DMS79 treated with DMSO at 0.1 percent for 48 hours (cell line): ENCODE data around the gene BLCAP.
"Not testable (repeated sequence)": the region's sequence is repeated elsewhere in the genome, so short reads cannot be mapped to it uniquely, and the experiment has no call there.

ENCODE experiments used
- DNase-seq: peaks from one replicate; lab custom pipeline; 2025; lab: John Stamatoyannopoulos, UW

The BLCAP gene, protein sequence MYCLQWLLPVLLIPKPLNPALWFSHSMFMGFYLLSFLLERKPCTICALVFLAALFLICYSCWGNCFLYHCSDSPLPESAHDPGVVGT

DNA sequence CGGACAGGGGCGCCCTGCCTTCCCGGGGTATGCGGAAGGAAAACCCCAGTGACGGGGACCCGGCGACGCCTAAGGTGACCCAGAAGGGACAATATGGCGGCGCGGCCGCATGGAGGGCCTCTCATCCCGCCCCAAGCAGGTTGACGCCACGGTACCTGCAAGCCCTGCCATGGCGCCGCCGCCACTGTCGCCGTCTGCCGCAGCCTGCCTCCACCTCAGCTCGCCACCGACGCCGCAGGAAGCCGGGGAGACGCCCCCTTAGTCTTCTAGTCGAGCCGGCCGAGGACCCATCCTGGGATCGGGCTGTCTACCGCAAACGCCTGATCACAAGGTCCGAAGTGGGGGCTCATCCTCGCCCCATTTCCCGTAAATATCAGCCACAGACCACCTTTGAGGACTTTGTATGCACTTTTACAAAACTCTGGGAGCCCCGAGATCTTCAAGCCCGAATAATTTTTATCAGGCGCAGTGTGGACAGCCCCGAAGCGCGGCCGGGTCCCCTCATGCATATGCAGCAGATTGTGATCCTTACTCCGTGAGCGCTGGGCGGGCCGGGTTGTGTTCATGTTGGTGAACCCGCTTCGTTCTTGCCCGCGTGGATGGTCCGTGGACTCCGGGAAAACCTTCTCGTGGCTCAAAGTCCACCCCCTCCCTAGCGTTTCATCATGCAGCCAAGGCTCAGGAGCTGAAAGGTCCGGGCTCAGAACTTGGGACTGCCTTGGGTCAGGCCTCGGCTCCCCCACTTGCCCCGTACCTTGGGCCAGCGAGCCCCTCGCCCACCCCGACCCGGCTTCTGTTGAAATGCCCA, at the start of gene BLCAP:
Gene BLCAP (minus strand): TSS at position 239 of the 808 bp plus-strand sequence. CDS start 8,702 bp downstream, outside the sequence.
- DNase-seq = peak; percentile 88

DNA sequence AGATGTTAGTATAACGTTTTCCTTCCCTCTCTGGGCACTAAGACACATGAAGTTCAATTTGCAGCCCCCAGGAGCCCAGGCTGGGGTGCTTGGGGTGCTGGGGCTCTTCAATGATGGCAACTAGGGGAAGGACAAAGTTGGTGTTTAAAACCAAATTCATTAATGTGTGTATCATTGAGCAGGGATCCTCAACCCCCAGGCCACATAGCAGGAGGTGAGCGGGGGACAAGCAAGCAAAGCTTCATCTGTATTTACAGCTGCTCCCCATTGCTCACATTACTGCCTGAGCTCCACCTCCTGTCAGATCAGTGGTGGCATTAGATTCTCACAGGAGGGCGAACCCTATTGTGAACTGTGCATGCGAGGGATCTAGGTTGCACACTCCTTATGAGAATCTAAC, 49.8 kb upstream of the BLCAP start:
- not testable (repeated sequence) for DNase-seq

DNA sequence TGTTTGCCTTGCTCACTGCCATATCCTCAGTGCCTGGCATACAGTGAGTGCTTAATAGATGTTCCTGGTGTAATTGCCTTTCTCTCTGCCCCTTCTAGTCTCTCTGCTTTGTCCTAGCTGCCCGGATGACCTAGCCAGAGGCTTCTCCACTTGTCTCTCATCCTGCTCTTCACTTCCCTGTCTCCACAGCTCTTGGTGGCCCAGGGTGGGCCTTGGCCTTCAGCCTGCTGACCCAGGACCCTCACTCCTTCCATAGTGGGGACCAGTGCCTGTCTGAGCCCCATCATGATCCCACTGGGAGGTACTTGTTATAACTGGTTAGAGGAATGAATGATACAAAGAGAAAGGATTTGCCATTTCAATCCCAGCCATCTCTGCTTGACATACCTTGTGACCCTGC, 49.2 kb upstream of the BLCAP start:
- no peak for DNase-seq

DNA sequence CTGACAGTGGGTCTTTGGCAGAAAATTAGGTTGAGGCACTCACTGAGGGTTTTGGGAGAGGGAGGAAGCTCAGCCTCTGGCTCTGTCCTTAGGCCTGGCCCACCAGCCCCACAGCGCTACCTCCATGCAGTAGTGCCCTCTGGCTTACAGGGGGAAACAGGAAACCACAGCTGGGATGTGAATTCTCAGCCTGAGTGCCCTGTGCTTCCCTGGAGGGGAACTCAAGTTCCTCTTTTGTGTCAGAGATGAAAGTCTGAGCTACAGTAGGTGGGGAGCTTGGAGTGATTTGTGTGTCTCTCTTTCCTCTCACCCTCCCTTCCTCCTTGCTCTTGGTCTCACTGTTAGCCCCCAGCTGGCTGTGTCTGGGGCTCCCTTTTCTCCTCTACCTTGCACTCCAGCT, 48.2 kb upstream of the BLCAP start:
- no peak for DNase-seq

DNA sequence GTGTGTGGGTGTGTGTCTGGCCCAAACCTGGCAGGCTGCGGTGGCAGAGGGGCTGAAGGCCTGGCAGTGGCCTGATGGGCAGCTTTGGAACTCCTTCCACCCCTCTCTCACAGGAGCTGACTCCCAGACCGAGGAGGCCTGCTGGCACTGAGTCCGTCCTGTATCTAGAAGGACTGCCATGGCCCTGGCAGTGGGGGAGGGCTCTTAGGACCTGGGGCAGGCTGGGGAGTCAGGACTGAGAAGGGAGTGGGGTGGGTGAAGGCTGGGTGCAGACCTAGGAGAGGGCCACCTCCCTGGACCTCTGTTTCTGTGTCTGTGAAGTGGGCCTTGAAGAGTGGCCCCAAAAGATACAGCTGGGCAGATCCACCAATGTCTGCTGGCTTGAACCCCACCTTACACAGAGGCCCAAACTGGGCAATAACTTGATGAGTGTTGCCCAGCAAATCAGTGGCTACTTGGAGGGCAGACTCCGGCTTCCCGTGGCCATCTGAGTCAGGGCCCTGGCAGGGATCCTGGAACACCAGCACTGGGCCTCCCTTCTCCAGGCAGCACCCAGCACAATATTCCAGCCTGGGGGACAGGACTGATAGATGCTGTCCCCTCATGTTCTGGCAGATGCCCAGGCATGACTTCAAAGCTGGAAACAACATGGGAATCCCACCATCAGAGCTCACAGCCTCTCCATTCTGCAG, 46.7 kb upstream of the BLCAP start:
- no peak for DNase-seq

DNA sequence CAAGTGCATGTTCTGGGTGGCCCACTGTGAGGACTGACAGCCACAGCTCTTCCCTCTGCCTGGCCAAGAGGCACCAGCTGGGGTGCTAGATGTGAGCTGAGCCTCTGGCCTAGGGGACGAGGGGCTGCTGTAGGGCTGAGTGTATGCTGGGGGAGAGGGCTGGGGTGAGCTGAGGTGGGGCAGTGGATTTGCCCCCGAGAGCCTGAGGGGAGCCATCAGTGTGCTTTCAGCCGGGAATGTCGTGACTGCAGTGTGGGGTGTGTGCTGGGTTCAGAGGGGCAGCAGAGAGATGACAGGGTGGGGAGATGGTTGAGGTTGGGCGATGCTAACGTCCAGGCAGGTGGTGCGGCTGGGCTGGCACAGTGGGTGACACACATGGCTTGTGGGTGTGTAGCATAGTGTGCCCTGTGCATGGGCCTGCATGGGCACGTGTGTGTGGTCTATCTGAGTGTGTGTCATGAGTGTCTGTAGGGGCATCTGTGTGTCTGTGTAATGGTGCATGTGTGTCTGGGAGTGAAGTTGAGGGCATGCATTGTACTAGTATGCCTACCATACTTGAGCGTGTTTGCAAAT, 46.0 kb upstream of the BLCAP start:
- no peak for DNase-seq

DNA sequence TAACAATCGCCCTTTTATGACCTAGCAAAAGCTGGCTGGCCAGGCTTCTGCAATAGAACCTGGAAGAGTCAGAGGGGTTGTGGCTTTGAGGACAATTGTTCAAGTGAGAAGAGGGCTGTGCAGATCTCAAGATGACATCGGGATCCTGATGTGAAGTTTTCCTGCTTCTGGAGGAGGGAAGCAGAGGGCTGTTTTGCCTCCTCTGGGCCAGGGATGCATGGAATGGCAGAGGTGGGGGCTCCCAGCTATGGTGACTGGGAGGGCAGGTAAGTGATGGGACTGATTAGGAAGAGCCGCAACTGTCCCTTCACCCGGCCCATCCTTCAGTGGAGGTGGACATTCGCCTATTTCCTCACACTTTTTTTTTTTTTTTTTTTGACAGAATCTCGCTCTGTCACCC, 43.4 kb upstream of the BLCAP start:
- no peak for DNase-seq

DNA sequence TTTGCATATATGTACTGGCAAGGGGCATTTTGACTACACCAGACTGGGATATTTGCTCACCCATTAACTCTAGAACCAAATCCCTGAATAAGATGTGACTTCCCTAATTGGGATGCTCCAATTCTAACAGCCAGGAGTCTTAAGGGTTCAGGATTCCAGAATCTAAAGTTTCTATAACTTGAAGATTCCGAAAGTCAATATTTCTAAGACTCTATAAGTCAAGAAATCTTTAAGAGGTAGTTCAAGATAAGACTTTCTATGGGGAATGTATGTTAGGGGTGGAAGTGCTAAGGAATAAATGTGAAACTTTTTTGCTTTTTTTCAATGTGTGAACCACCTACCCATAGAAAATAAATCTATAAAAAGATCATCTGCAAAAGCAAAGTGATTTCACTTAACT, 42.7 kb upstream of the BLCAP start:
- DNase-seq = no peak

DNA sequence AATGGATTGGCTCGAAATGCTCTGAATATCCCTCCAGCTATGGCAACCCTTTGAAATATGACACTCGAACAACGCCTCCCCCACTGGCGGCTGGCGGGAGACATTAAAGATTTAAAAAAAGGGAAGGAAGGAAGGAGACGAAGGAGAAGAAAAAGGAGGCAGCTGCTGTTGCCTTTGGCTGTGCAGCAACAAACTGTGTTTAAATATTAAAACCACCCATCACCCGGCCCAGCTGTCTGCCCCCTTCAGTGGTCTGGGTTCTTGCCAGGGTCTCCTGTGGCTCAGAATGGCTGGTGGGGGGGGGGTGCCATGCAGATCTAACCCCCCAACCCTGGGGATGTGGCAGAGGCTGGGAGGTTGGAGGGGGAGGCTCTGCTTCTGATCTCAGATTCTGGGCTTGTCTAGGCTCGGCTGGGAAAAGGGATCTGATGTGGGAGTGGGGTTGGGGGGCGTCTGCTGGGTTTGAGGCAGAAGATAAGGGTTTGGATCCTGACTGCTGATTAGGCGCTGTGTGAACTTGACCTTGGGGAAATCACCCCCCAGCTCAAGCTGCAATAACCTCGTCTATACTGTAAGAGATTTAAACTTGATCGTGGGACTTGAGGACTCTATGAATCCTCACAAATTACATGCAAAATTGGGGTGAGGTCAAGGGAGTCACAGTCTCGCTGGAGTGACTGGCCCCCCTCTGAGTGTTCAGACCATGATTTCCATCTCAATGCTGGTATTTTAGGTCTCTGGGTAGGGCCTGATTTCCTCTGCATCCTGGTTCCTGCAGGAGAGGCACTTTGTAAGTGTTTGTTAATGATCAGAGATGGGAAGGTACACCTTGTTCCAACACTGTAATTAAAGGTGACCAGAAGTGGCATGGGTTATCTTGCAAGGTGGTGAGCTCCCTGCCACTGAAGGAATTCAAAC, 40.3 kb upstream of the BLCAP start:
- peak; percentile 75 for DNase-seq

DNA sequence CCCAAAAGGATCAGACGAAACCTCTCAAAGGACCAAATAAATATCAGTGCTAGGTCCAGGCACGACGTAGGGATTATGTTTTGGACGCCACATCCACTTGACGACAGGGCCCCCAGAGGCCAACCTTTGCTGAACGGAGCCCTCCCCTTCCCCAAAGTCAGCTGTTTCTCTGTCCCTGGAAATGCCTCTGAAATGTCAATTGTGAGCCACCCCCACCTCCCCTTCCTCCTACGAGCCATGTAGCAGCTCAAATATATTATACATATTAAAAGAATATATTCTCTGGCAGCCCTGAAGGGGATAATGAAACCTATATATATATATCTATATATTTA, 39.6 kb upstream of the BLCAP start:
- DNase-seq = peak; percentile 75

DNA sequence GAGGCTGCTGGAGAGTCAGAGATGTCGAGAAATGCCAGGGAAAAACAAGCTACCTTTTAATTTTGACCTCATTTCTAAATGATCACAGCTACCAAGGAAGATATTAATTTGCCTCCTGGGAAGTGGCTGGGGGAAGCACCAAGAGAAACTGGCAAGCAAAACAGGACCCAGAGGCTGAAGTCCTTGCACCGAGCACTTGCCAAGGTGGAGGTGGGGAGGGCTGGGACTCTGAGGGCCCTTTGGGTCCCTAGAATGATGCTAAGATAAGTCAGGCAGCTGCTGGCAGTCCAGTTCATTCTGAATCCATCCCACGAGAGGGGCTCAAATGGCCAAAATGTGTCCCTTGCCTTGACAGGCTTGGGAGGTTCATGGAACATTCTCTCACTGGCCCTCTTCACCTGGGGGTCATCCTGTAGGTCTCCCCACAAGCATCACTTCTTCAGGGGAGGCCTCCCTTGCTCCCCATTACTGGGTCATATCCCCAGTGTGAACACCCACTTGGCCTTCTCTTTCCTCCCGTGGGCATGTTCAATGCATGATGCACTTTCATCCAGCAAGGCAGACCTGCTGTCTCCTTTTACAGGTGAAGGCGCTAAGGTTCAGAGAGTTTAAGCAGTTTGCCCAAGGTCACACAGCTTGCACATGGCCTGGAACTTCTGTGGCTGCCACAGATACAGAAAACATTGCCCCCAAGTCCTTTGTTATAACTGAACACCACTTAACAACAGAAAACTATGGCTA, 39.1 kb upstream of the BLCAP start:
- DNase-seq = no peak

DNA sequence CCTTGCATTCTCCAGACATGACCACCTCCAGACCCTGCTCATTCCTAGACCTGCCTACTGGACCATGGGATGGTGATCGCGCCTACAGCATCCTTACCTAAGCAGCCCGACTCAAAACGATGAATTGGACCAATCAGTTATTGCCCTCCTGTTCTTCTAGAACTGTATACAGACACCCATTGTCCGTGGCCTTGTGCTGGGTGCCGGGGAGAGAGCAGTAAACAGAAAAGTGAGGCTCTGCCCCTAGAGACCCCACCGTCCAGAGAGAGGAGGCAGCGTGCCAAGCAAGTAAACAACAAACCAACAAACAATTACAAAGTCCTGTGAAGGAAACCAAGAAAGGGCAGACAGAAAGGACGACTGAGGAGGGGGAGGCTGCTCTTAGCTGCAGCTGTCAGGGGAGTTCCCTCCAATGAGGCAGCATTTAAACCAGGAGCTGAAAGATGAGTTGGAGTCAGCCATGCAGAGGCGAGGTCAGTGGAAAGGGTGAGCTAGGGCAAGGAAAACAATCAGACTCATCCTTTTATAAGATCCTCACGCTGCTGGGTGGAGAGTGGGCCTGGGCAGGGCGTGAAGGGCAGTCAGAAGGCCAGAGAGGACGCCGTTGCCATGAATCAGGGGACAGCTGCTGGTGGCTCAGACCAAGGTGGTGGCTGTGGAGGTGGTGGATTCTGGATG, 37.6 kb upstream of the BLCAP start:
- peak; percentile 12 for DNase-seq

DNA sequence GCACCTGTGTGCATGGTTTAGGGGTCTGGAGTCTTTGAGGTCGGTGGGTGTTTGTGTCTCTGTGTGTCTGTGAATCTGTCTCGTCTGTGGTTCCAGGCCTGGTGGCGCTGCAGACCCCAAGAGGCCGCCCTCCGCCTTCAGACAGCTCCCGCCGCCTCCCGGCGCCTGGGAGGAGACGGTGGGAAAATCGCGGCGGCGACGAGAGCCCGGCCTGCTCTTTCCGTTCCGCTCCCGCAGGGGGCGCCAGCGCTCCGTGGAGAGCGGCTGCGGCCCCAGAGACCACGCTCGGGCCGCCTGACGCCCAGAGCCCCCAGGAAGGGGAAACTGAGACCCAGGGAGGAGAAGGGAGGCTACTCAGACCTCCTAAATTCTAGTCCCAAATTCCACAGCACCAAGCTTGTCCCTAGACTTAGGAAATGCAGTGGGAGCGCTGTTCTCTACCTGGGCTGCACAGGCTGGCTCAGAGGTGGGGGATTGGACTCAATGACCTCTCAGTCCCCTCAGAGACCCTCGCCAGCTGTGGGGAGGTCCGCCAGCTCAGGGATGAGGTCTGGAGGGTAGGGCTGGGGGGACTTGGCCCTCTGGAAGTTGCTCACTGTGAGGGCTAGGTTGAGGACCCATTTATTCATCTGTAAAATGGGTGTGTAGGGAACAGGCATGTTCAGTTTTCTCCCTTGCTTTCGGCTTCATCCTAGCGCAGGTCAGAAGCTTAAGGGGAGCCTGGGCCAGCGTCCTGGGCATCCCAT, 36.9 kb upstream of the BLCAP start:
- peak; percentile 31 for DNase-seq

DNA sequence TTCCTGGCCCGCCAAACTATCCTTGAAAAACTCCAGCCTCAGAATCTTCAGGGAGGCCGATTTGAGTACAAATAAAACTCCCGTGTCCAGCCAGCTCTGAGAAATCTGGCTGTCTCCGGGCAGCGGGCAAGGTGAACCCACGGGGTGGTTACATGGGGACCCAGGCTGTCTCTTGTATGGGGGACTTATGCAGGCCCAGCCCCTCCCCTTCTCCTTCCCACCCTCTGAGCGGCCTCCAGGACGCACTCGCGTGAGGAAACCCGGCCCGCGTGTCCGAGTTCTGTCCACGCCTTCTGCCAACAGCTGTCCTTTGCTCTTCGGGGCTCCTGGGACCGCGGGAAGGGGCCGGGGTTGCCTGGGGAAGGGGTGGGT, 36.3 kb upstream of the BLCAP start:
- DNase-seq = no peak

DNA sequence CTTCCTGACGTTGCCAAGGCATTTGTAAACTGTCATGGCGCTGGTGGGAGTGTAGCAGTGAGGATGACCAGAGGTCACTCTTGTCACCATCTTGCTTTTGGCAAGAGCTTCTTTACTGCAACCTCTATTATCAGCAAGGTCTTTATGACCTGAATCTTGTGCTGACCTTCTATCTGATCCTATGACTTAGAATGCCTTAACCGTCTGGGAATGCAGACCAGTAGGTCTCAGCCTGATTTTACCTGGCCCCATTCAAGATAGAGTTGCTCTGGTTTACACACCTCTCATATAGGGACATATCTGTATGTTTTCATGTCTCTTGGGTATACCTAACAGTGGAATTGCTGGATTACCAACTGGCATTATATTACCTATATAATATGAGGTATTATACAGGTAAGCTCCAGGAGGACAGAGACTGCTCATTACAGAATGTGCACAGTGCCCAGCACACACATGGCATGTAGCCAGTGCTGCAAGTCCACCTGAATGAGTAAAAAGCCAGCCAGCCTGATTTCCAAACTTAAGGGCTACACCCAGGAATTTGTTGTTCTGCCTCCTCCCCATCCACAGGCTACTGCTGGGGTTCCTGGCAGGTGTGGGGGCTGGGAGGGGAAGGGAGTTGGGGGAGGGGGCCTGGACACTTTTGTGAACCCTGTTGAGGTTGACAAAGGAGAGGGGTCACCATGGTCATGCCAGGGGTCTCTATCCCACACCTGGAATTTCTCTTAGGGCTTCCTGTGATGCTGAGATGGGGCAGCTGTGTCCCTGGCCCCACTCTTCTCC, 35.2 kb upstream of the BLCAP start:
- DNase-seq = no peak

DNA sequence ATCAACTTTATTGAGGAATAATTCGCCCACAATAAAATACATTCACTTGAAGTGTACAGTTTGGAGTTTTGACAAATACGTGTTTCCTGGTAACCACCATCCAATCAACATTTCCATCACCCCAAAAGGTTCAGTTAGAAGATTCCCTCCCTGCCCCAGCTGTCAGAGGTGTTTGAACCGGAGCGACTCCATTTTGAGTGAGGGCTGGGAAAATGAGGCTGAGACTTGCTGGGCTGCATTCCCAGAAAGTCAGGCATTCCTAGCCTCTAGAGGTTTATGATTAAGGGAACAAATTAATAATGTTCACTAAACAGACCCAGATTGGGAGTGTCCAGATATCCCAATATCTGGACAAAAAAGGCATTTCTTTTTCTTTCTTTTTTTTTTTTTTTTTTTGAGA, 33.0 kb upstream of the BLCAP start:
- no peak for DNase-seq

DNA sequence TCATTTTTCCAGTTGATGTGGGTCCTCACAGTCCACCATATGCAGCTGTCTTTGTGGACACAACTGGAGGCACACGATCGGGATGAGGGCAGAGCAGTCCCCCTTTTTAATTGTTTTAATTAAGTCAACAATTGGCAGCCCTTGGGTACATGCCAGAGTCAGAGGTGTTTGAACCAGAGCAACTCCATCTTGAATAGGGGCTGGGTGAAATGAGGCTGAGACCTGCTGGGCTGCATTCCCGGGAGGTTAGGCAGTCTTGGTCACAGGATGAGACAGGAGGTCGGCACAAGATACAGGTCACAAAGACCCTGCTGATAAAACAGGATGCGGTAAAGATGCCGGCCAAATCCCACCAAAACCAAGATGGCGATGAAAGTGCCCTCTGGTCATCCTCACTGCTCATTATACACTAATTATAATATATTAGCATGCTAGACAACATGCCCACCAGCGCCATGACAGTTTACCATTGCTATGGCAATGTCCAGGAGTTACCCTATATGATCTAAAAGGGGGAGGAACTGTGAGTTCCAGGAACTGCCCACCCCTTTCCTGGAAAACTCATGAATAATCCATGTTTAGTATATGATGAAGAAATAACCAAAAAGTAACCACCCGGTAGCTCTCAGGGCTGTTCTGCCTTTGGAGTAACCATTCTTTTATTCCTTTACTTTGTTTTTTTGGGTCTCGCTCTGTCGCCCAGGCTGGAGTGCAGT, 31.8 kb upstream of the BLCAP start:
- no peak for DNase-seq

DNA sequence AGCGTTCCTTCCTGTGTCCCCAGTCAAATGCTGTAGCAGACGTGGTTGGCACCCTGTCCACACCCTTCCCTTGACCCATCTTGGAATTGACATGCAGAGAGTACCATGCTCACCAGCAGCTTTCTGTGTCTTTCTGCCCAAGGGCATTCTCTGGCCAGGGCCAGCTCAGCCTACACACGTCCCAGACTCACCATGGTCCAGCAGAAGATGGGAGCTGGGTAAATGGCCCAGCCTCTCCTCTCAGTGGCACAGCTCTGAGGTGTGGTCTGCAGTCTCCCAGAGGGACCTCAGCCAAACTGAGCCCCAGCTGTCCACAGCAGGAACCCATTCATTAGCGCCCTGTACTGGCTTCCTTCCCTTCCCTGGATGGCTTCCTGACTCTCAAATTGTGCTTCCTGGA, 31.1 kb upstream of the BLCAP start:
- DNase-seq = no peak

DNA sequence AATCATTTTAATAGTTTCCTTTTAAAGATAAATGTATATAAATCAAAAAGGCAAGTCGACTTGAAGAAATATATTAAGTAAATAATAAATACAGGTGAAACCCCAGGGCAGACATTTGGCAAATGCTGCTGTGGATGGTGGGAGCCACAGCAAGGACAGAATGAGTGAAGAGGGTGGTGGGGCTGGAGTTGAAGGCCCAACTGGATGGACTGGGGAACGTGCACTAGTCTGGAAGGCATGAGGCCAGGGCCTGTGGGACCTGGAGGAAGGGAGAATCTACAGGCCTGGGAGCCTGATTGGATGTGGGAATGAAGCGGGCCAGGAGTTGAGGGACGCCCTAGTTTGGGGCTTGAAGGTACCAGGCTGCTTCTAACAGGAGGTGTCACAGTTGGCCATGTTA, 30.6 kb upstream of the BLCAP start:
- DNase-seq = no peak
